GM12865 (cell line): Measurements from ENCODE around the gene ATF2.

Experiments
- DNase-seq: peaks from one replicate; pipeline ENCODE4 v3.0.0; 2010; ENCODE audit warnings: low read depth
- H3K4me3 ChIP-seq: 2 replicates; pipeline ENCODE4 v1.5.1; 2011; ENCODE audit warnings: mild to moderate bottlenecking, low read depth, low read length, control low read depth
- CTCF ChIP-seq: IDR thresholded peaks from 2 replicates; pipeline ENCODE4 v1.5.1; 2011; ENCODE audit warnings: low read length, control low read depth, low read depth, inconsistent platforms; ENCODE audit not compliant: insufficient read depth; ENCODE audit errors: missing control alignments

Gene ATF2

GRCh38 chr2:175035806-175036205, 132.2 kb downstream of the ATF2 start:
- TF ChIP-seq CTCF, result no peak
- no peak for DNase-seq
- H3K4me3 ChIP-seq, result no peak overlapping the region

- no peak for TF ChIP-seq CTCF
- no peak overlapping the region for H3K4me3 ChIP-seq
- no peak for DNase-seq
Measured at GRCh38 chr2:175034716-175035115, 133.3 kb downstream of the ATF2 start.

GRCh38 chr2:175030380-175031271, 137.4 kb downstream of the ATF2 start:
- no peak overlapping the region for H3K4me3 ChIP-seq
- DNase-seq, result peak; percentile 44
- peak; percentile 39 for TF ChIP-seq CTCF

- no peak for TF ChIP-seq CTCF
- no peak overlapping the region for H3K4me3 ChIP-seq
- DNase-seq, result no peak
Measured at GRCh38 chr2:175027755-175028154, 140.2 kb downstream of the ATF2 start.

- no peak overlapping the region for H3K4me3 ChIP-seq
- no peak for DNase-seq
- no peak for TF ChIP-seq CTCF
Measured at GRCh38 chr2:175026385-175026784, 141.6 kb downstream of the ATF2 start.

GRCh38 chr2:175025946-175026345, 142.1 kb downstream of the ATF2 start:
- no peak for DNase-seq
- TF ChIP-seq CTCF, result no peak
- no peak overlapping the region for H3K4me3 ChIP-seq

GRCh38 chr2:175025233-175025632, 142.8 kb downstream of the ATF2 start:
- no peak for DNase-seq
- H3K4me3 ChIP-seq, result no peak overlapping the region
- TF ChIP-seq CTCF, result no peak
